Measurements from ENCODE around the gene PATZ1. TPM values are rescaled to one million over a fixed set of nuclear protein-coding genes. Genes with fewer than 3 reads are reported as not detected.

The PATZ1 gene
- polyA plus RNA-seq, 2 of the 4 experiments (the other 2 are of a cell fraction): 16.4 to 18.2 TPM

- H3K27ac ChIP-seq: no peak overlapping the region
- TF ChIP-seq, protein P1, sequence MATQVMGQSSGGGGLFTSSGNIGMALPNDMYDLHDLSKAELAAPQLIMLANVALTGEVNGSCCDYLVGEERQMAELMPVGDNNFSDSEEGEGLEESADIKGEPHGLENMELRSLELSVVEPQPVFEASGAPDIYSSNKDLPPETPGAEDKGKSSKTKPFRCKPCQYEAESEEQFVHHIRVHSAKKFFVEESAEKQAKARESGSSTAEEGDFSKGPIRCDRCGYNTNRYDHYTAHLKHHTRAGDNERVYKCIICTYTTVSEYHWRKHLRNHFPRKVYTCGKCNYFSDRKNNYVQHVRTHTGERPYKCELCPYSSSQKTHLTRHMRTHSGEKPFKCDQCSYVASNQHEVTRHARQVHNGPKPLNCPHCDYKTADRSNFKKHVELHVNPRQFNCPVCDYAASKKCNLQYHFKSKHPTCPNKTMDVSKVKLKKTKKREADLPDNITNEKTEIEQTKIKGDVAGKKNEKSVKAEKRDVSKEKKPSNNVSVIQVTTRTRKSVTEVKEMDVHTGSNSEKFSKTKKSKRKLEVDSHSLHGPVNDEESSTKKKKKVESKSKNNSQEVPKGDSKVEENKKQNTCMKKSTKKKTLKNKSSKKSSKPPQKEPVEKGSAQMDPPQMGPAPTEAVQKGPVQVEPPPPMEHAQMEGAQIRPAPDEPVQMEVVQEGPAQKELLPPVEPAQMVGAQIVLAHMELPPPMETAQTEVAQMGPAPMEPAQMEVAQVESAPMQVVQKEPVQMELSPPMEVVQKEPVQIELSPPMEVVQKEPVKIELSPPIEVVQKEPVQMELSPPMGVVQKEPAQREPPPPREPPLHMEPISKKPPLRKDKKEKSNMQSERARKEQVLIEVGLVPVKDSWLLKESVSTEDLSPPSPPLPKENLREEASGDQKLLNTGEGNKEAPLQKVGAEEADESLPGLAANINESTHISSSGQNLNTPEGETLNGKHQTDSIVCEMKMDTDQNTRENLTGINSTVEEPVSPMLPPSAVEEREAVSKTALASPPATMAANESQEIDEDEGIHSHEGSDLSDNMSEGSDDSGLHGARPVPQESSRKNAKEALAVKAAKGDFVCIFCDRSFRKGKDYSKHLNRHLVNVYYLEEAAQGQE (IDR thresholded peaks at IDR 0.05): no peak
- TF ChIP-seq EHF (CRISPR knock-in tag; IDR thresholded peaks at IDR 0.05): no peak
- TF ChIP-seq CEBPB (IDR thresholded peaks at IDR 0.05): no peak
- TF ChIP-seq BHLHE40 (IDR thresholded peaks at IDR 0.05; ENCODE audit: low read depth, low read length): no peak
- TF ChIP-seq RNF2 (IDR thresholded peaks at IDR 0.05; ENCODE audit: borderline replicate concordance, low read depth): no peak
- TF ChIP-seq ZFP36 (IDR thresholded peaks at IDR 0.05; ENCODE audit: borderline replicate concordance, partially characterized antibody): no peak
- no peak for TF ChIP-seq MYC (IDR thresholded peaks at IDR 0.05; ENCODE audit: borderline replicate concordance, low read length)
- TF ChIP-seq RCOR1 (IDR thresholded peaks at IDR 0.05; ENCODE audit: low read depth, low read length): no peak
- no peak for TF ChIP-seq E2F6 (IDR thresholded peaks at IDR 0.05; ENCODE audit: borderline replicate concordance, low read depth)
- TF ChIP-seq HDAC2 (IDR thresholded peaks at IDR 0.05): no peak
- no peak for TF ChIP-seq SREBF2 (IDR thresholded peaks at IDR 0.05)
- TF ChIP-seq SMC3 (IDR thresholded peaks at IDR 0.05): no peak
- TF ChIP-seq CHD4 (IDR thresholded peaks at IDR 0.05; ENCODE audit: borderline replicate concordance): no peak
- TF ChIP-seq RAD21 (conservative IDR thresholded peaks at IDR 0.05 in 1 of 2, IDR thresholded peaks at IDR 0.05 in 1 of 2): no peak
- TF ChIP-seq FOSL2 (IDR thresholded peaks at IDR 0.05): no peak
- TF ChIP-seq FOSL2 (CRISPR knock-in tag; IDR thresholded peaks at IDR 0.05): no peak
- no peak for TF ChIP-seq KDM5A (IDR thresholded peaks at IDR 0.05)
- WGBS (ENCODE audit: missing lambda C conversion rate): 82% methylated on average over 9 of the region's 9 CpGs
- no peaks in the 10 kb centered on the region for H3K4me1 ChIP-seq
- ATAC-seq (no peak; a peak in 1 of 6 replicates), DNase-seq (ENCODE audit: low read depth in 1 of 2, low spot score in 1 of 2) (no peak), FAIRE-seq (no peak)
- no peaks in the 10 kb centered on the region for H3K9me3 ChIP-seq
- POLR2A ChIA-PET: interaction anchor here (0.9 kb wide), 1 partner anchor 18 kb away, joined by 4 read pairs; no protein-coding TSS in a partner anchor
- CTCF ChIA-PET: interaction anchor here (0.5 to 5.8 kb wide), 3 partner anchors 15 to 212 kb away, joined by 3 to 43 read pairs (median 5); no protein-coding TSS in a partner anchor
- H3K4me2 ChIP-seq: no peak overlapping the region
- H3K4me3 ChIP-seq: no peak overlapping the region
These were observed 18.2 kb downstream of the PATZ1 start for GRCh38 chr22:31327806-31328543.

DNA sequence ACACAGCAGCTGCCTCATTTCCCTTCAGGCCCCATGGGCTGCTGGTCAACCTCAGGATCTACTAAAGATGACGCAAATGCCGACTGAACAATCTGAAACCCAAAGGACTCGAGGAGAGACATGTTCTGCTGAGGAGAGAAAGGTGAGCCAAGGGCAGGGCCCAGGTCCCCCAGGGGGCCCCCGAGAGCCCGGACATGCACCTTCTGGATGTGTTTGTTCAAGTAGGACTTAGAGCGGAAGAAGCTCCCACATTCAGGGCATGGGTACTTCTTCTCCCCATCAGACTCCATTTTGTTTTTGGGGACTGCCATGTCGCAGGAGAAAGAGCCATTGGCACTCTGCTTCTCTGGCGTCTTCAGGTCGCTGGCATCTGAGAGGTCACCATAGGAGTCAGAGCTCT, 19.3 kb downstream of the PATZ1 start:
- Histone ChIP-seq H3K9me3 (no peaks in the 10 kb centered on the region), H3K4me2 (no peak overlapping the region), H3K4me3 (no peak overlapping the region), H3K27ac (no peak overlapping the region), H3K4me1 (no peaks in the 10 kb centered on the region)
- DNase-seq (ENCODE audit: low read depth in 1 of 2, low spot score in 1 of 2): no peak
- ChIA-PET CTCF (interaction anchor here (1.5 to 5.8 kb wide), 3 partner anchors 14 to 54 kb away, joined by 4 to 43 read pairs (median 5); no protein-coding TSS in a partner anchor), POLR2A (interaction anchor here (1.0 kb wide), 1 partner anchor 10 kb away, joined by 3 read pairs; no protein-coding TSS in a partner anchor)
- FAIRE-seq: no peak
- no peak for ATAC-seq
- 96% methylated on average over 8 of the region's 9 CpGs for WGBS (ENCODE audit: missing lambda C conversion rate)
- TF ChIP-seq, protein P1 (IDR thresholded peaks at IDR 0.05): no peak
- TF ChIP-seq HOXB5 (CRISPR knock-in tag; IDR thresholded peaks at IDR 0.05) (no peak), RFX5 (IDR thresholded peaks at IDR 0.05) (no peak), HEYL (CRISPR knock-in tag; IDR thresholded peaks at IDR 0.05) (no peak), TFCP2L1 (CRISPR knock-in tag; IDR thresholded peaks at IDR 0.05) (no peak), EP300 (IDR thresholded peaks at IDR 0.05) (no peak), HOXB13 (CRISPR knock-in tag; IDR thresholded peaks at IDR 0.05; ENCODE audit: low read depth) (no peak), RNF2 (IDR thresholded peaks at IDR 0.05; ENCODE audit: borderline replicate concordance, low read depth) (no peak), PHF8 (IDR thresholded peaks at IDR 0.05; ENCODE audit: borderline replicate concordance, low read depth) (no peak), E2F6 (IDR thresholded peaks at IDR 0.05; ENCODE audit: borderline replicate concordance, low read depth) (no peak), FOSB (CRISPR knock-in tag; IDR thresholded peaks at IDR 0.05) (no peak), ESRRA (IDR thresholded peaks at IDR 0.05; ENCODE audit: borderline replicate concordance, low read length) (no peak)
- TF ChIP-seq, protein P2, sequence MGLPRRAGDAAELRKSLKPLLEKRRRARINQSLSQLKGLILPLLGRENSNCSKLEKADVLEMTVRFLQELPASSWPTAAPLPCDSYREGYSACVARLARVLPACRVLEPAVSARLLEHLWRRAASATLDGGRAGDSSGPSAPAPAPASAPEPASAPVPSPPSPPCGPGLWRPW (IDR thresholded peaks at IDR 0.05): no peak
- TF ChIP-seq, protein P3, sequence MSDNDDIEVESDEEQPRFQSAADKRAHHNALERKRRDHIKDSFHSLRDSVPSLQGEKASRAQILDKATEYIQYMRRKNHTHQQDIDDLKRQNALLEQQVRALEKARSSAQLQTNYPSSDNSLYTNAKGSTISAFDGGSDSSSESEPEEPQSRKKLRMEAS (IDR thresholded peaks at IDR 0.05): no peak

All from A549 (cell line).